ENCODE measurements around the gene HIP1R. TPM values are rescaled to one million over a fixed set of nuclear protein-coding genes. Genes with fewer than 3 reads are reported as not detected.
A peak's percentile ranks its signal among the peaks of the same experiment; 100 is the strongest.

Gene HIP1R
- total RNA-seq, 1 donor from 2014 or later = 22.2 TPM

- no peaks in the 10 kb centered on the region for H3K36me3 ChIP-seq (ENCODE audit: insufficient read depth, low read length)
- H3K27me3 ChIP-seq (ENCODE audit: insufficient read depth, low read length) = peaks cover 3% of the 10 kb centered on the region
- H3K9ac ChIP-seq (ENCODE audit: low read length) = no peak overlapping the region
- no peak for DNase-seq (ENCODE audit: low read depth)
- Mint-ChIP-seq H3K36me3 (ENCODE audit: low read depth, unreplicated experiment) (no peaks in the 10 kb centered on the region), H3K4me3 (ENCODE audit: unreplicated experiment) (no peak overlapping the region), H3K27ac (ENCODE audit: unreplicated experiment) (no peak overlapping the region), H3K4me1 (ENCODE audit: low read depth, unreplicated experiment) (peaks cover 4% of the 10 kb centered on the region), H3K27me3 (ENCODE audit: low read depth, unreplicated experiment) (peaks cover 3% of the 10 kb centered on the region), H3K9me3 (ENCODE audit: unreplicated experiment) (no peaks in the 10 kb centered on the region)
- H3K4me2 ChIP-seq (ENCODE audit: low read length) = no peak overlapping the region
- no peaks in the 10 kb centered on the region for H3K79me2 ChIP-seq (ENCODE audit: insufficient read depth, low read length)
- H2AFZ ChIP-seq (ENCODE audit: low read depth, low read length) = no peak overlapping the region
- H3K9me3 ChIP-seq (ENCODE audit: insufficient read depth, low read depth, low read length) = no peaks in the 10 kb centered on the region
- FAIRE-seq = no peak
- TF ChIP-seq, protein P1, sequence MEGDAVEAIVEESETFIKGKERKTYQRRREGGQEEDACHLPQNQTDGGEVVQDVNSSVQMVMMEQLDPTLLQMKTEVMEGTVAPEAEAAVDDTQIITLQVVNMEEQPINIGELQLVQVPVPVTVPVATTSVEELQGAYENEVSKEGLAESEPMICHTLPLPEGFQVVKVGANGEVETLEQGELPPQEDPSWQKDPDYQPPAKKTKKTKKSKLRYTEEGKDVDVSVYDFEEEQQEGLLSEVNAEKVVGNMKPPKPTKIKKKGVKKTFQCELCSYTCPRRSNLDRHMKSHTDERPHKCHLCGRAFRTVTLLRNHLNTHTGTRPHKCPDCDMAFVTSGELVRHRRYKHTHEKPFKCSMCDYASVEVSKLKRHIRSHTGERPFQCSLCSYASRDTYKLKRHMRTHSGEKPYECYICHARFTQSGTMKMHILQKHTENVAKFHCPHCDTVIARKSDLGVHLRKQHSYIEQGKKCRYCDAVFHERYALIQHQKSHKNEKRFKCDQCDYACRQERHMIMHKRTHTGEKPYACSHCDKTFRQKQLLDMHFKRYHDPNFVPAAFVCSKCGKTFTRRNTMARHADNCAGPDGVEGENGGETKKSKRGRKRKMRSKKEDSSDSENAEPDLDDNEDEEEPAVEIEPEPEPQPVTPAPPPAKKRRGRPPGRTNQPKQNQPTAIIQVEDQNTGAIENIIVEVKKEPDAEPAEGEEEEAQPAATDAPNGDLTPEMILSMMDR (IDR thresholded peaks at IDR 0.05; ENCODE audit: insufficient read depth, low read depth, low read length) = no peak
- TF ChIP-seq EZH2 (IDR thresholded peaks at IDR 0.05; ENCODE audit: insufficient read depth, low read length) = no peak
- H3K27ac ChIP-seq (ENCODE audit: low read depth, low read length) = no peak overlapping the region
- no peaks in the 10 kb centered on the region for H4K20me1 ChIP-seq (ENCODE audit: insufficient read depth, low read length)
- no peaks in the 10 kb centered on the region for H3K4me1 ChIP-seq (ENCODE audit: insufficient read depth, low read length)
- no peak overlapping the region for H3K4me3 ChIP-seq (ENCODE audit: insufficient read depth, low read depth, low read length)
Measured at GRCh38 chr12:122823429-122823828, 11.8 kb upstream of the HIP1R start.

DNA sequence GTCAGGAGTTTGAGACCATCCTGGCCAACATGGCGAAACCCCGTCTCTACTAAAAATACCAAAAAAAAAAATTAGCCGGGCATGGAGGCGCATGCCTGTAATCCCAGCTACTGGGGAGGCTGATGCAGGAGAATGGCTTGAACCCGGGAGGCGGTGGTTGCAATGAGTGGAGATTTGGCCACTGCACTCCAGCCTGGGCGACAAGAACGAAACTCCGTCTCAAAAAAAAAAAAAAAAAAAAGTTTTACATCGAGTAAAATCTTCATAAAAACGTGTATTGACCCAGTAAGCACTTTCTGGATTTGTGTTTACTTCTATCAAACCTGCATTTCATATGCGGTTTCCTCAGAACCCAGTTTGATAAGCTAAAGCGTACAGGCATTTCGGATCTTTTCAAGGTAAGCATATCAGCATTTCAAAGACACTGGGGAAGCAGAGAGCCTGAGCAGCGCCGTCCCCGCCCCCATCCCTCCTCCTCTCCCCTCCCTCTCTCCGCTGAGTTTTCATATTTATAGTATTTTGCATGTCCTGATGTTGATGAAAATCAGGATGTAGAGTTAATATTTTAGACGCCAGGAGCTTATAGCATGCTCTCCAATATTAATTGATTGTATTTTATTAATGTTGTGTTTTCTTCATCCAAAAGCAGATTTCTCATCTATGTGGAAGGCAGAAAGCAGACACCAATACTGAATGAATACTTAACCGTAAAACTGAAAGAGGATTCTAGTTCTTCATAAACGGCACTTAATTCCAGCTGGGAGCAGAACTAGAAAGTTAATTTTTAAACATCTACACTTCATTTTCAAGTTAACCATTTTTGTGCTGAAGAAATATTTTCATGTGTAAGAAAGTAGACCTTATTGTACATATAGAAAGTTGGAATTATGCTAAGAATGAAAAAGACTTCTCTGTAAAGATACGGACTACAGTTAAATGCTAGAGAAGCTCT, 9.2 kb upstream of the HIP1R start:
- Histone ChIP-seq H3K4me2 (ENCODE audit: low read length) (peak overlapping the region; percentile 89), H3K27ac (ENCODE audit: low read depth, low read length) (no peak overlapping the region), H2AFZ (ENCODE audit: low read depth, low read length) (peak overlapping the region; percentile 64), H3K9me3 (ENCODE audit: insufficient read depth, low read depth, low read length) (no peaks in the 10 kb centered on the region), H3K27me3 (ENCODE audit: insufficient read depth, low read length) (peaks cover 3% of the 10 kb centered on the region), H3K36me3 (ENCODE audit: insufficient read depth, low read length) (no peaks in the 10 kb centered on the region), H4K20me1 (ENCODE audit: insufficient read depth, low read length) (no peaks in the 10 kb centered on the region), H3K4me1 (ENCODE audit: insufficient read depth, low read length) (no peaks in the 10 kb centered on the region), H3K9ac (ENCODE audit: low read length) (peak overlapping the region; percentile 47), H3K79me2 (ENCODE audit: insufficient read depth, low read length) (no peaks in the 10 kb centered on the region), H3K4me3 (ENCODE audit: insufficient read depth, low read depth, low read length) (peak overlapping the region; percentile 59)
- no peak for TF ChIP-seq EZH2 (IDR thresholded peaks at IDR 0.05; ENCODE audit: insufficient read depth, low read length)
- TF ChIP-seq, protein P1 (IDR thresholded peaks at IDR 0.05; ENCODE audit: insufficient read depth, low read depth, low read length) = no peak
- Mint-ChIP-seq H3K4me3 (ENCODE audit: unreplicated experiment) (peak overlapping the region; percentile 42), H3K4me1 (ENCODE audit: low read depth, unreplicated experiment) (no peaks in the 10 kb centered on the region), H3K36me3 (ENCODE audit: low read depth, unreplicated experiment) (no peaks in the 10 kb centered on the region), H3K27ac (ENCODE audit: unreplicated experiment) (no peak overlapping the region), H3K9me3 (ENCODE audit: unreplicated experiment) (no peaks in the 10 kb centered on the region), H3K27me3 (ENCODE audit: low read depth, unreplicated experiment) (peaks cover 3% of the 10 kb centered on the region)
- FAIRE-seq (no peak), DNase-seq (ENCODE audit: low read depth) (no peak)

DNA sequence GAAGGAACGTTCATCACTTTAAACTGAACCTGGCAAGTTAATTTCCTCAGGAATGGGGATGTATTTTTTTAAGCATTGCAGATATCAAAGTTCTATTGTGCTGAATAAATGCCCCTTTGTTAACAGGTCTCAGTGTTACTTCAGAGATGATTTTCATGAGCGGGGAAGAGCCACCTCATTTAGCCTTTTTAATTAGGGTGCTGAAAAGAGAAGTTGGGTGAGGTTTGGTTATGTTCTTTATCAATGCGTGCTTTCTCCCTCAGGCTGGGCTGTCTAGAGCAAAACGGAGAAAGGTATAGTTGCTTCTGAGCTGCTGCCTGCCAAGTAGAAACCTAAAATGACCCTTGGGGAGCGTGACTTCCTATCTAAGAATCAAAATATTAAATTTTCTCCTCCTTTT, 8.0 kb upstream of the HIP1R start:
- H3K27ac Mint-ChIP-seq (ENCODE audit: unreplicated experiment) = no peak overlapping the region

More for the DNA sequence above, 8.0 kb upstream of the HIP1R start:
- FAIRE-seq = no peak
- Histone ChIP-seq H3K9ac (ENCODE audit: low read length) (no peak overlapping the region), H3K27me3 (ENCODE audit: insufficient read depth, low read length) (peaks cover 3% of the 10 kb centered on the region), H3K4me3 (ENCODE audit: insufficient read depth, low read depth, low read length) (no peak overlapping the region), H3K79me2 (ENCODE audit: insufficient read depth, low read length) (no peaks in the 10 kb centered on the region), H3K4me2 (ENCODE audit: low read length) (peak overlapping the region; percentile 6), H3K9me3 (ENCODE audit: insufficient read depth, low read depth, low read length) (no peaks in the 10 kb centered on the region), H3K36me3 (ENCODE audit: insufficient read depth, low read length) (no peaks in the 10 kb centered on the region), H2AFZ (ENCODE audit: low read depth, low read length) (no peak overlapping the region), H3K27ac (ENCODE audit: low read depth, low read length) (no peak overlapping the region), H3K4me1 (ENCODE audit: insufficient read depth, low read length) (no peaks in the 10 kb centered on the region), H4K20me1 (ENCODE audit: insufficient read depth, low read length) (no peaks in the 10 kb centered on the region)
- Mint-ChIP-seq H3K9me3 (ENCODE audit: unreplicated experiment) (no peaks in the 10 kb centered on the region), H3K4me1 (ENCODE audit: low read depth, unreplicated experiment) (no peaks in the 10 kb centered on the region), H3K36me3 (ENCODE audit: low read depth, unreplicated experiment) (no peaks in the 10 kb centered on the region), H3K4me3 (ENCODE audit: unreplicated experiment) (no peak overlapping the region), H3K27me3 (ENCODE audit: low read depth, unreplicated experiment) (peaks cover 3% of the 10 kb centered on the region)
- TF ChIP-seq, protein P1 (IDR thresholded peaks at IDR 0.05; ENCODE audit: insufficient read depth, low read depth, low read length) = no peak
- no peak for TF ChIP-seq EZH2 (IDR thresholded peaks at IDR 0.05; ENCODE audit: insufficient read depth, low read length)
- no peak for DNase-seq (ENCODE audit: low read depth)

All from astrocyte (in vitro differentiated cells and primary cell).